ENCODE measurements around the gene S100A13.

GRCh38 chr1:153586347-153586746 lies 41.0 kb downstream of the S100A13 start:
- no peak for TF ChIP-seq CTCF (IDR thresholded peaks at IDR 0.05; ENCODE audit: low read length)
- TF ChIP-seq EZH2 (IDR thresholded peaks at IDR 0.05; ENCODE audit: borderline replicate concordance, low read length), result no peak

Measured in OCI-LY1 (cell line).